Liver (tissue), 10 donors: ENCODE measurements around the gene CHRM2. TPM values are rescaled to one million over a fixed set of nuclear protein-coding genes. Genes with fewer than 3 reads are reported as not detected.

Source experiments
- DNase-seq: peaks from one replicate; pipeline ENCODE4 v3.0.0-alpha.2; 2017; ENCODE audit warnings: low spot score
- H3K27ac ChIP-seq, 2 donors: one replicate each; pipeline ENCODE4 v1.7.0; 2013; ENCODE audit warnings: inconsistent platforms in 2 of 2, low read length in 2 of 2, control low read depth in 1 of 2, low read depth in 1 of 2, mild to moderate bottlenecking in 1 of 2
- H3K27me3 ChIP-seq, 4 donors: one replicate each; pipeline versions ENCODE4 v1.6.1 to v1.7.0; 2013; ENCODE audit warnings: low read length in 3 of 4, inconsistent platforms in 1 of 4, mild to moderate bottlenecking in 1 of 4, moderate library complexity in 1 of 4; ENCODE audit not compliant: control insufficient read depth in 4 of 4, insufficient read depth in 4 of 4
- H3K36me3 ChIP-seq, 4 donors: one replicate each; pipeline versions ENCODE4 v1.6.1 to v1.7.0; 2013; ENCODE audit warnings: low read length in 3 of 4, mild to moderate bottlenecking in 3 of 4, low read depth in 1 of 4, moderate library complexity in 1 of 4; ENCODE audit not compliant: control insufficient read depth in 4 of 4, insufficient read depth in 3 of 4
- H3K4me1 ChIP-seq, 4 donors: one replicate each; pipeline versions ENCODE4 v1.6.1 to v1.7.0; 2013; ENCODE audit warnings: low read length in 3 of 4, mild to moderate bottlenecking in 3 of 4, moderate library complexity in 1 of 4; ENCODE audit not compliant: control insufficient read depth in 4 of 4, insufficient read depth in 4 of 4
- H3K4me3 ChIP-seq, 3 donors: one replicate each; pipeline versions ENCODE4 v1.6.1 to v1.7.0; 2013; ENCODE audit warnings: low read length in 3 of 3, control low read depth in 1 of 3, low read depth in 1 of 3, mild to moderate bottlenecking in 1 of 3
- H3K9ac ChIP-seq, 2 donors: one replicate each; pipeline ENCODE4 v1.7.0; 2013; ENCODE audit warnings: low read length in 2 of 2, mild to moderate bottlenecking in 2 of 2, moderate library complexity in 2 of 2, control low read depth in 1 of 2, low read depth in 1 of 2
- H3K9me3 ChIP-seq, 4 donors: one replicate each; pipeline versions ENCODE4 v1.6.1 to v1.7.0; 2013; ENCODE audit warnings: low read length in 3 of 4; ENCODE audit not compliant: control insufficient read depth in 4 of 4
- HNF4A ChIP-seq, 2 donors: conservative IDR thresholded peaks; 2 replicates each; pipeline ENCODE4 v1.6.1; 2016; ENCODE audit warnings: antibody characterized with exemption in 2 of 2, mild to moderate bottlenecking in 2 of 2
- ZBTB33 ChIP-seq: IDR thresholded peaks from 2 replicates; pipeline ENCODE4 v1.6.1; 2016; ENCODE audit warnings: antibody characterized with exemption
- WGBS: extraction: QIAGEN DNeasy Blood & Tissue Kit; methylation state at CpG from one replicate; pipeline ENCODE4 v1.1.7; 2013; 5-methylcytosine and 5-hydroxymethylcytosine counted together
- polyA plus RNA-seq, 2 donors: library from polyadenylated mRNA; stranded (reverse) in 1 of 2; unstranded in 1 of 2; fragments of 200-250 nt in 1 of 2; fragments of >200 nt in 1 of 2; fragmentation: Nextera tagmentation in 1 of 2; extraction: Ambion mirVana in 1 of 2; gene quantifications; one replicate each; pipeline versions ENCODE4 v1.2.1 to v1.2.3, GENCODE V29; 2013 to 2015
- small RNA-seq: library from RNA; depleted of rRNA; stranded (forward); fragments of <200 nt; gene quantifications from one replicate; pipeline ENCODE3, GENCODE V24; 2014
- total RNA-seq, 2 donors: library from RNA; depleted of rRNA; stranded (reverse); fragments of >200 nt; gene quantifications; one replicate each; pipeline ENCODE4 v1.2.3, GENCODE V29; 2014
- donor health status: healthy.
- donor health status: healthy.
- donor health status: healthy.
- donor health status: healthy.
- donor health status: healthy.

CHRM2 gene
- total and polyA plus RNA-seq, 4 donors, result 0.08 to 1.2 (median 0.30) TPM

DNA sequence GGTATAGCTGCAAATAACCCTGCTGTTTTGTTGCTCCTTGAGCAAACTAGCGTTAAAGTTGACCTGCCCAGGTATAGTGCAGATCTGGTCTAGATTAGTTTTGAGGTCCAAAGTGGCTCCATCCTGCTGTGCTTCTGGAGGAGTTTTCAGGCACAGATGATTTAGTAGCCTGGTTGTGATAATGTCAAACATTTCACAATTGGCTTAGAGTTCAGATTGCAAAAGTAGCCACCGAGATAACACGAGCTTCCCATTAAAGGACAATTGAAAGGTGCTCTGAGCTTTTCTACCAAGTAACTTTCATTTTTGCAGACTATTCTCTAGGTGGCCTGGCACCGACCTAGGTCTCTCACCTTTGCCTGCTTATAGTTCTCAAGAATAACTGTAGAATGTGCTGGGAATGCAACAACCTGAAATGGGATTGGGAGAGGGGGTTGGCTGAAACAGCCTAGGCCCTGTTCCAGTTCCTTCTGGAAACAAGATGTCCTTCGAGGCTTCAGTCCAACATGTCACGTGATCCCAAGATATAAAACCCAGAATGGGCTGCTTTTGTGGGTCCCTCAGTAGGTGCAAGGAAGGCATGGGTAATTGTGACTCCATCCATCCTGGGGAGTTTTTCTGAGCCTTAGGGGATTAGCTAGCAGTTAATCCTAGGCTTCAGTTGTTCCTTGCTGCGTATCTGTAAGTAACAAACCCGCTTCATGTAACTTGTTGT lies 201.0 kb downstream of the CHRM2 start:
- Histone ChIP-seq H3K36me3 (no peaks in the 10 kb centered on the region), H3K4me3 (no peak overlapping the region), H3K27me3 (no peaks in the 10 kb centered on the region), H3K27ac (no peak overlapping the region), H3K9me3 (no peaks in the 10 kb centered on the region), H3K9ac (no peak overlapping the region), H3K4me1 (no peaks in the 10 kb centered on the region)
- peak in 1 of 2 donors; percentile 19 for TF ChIP-seq HNF4A (conservative IDR thresholded peaks at IDR 0.05)
- no peak for TF ChIP-seq ZBTB33
- 66% methylated on average over 8 of the region's 8 CpGs for WGBS
- no peak for DNase-seq

Small RNA genes lying within 50 kb of the gene (small RNA-seq; reads per million reads assigned to genes)
- gene KRT8P51, result not detected
- gene MIR490, result not detected
